Upper lobe of left lung (tissue), 6 donors: Measurements from ENCODE around the gene NYAP2. TPM values are rescaled to one million over a fixed set of nuclear protein-coding genes. Genes with fewer than 3 reads are reported as not detected.

ENCODE experiments used
- ATAC-seq, 2 donors: fragments of 200-7000 bp; cut with Tn5 transposase; one replicate each; pipeline ENCODE4 v1.9.1; 2022; ENCODE audit warnings: mild to moderate bottlenecking in 2 of 2, moderate library complexity in 2 of 2; ENCODE audit not compliant: low FRiP score in 2 of 2
- DNase-seq, 2 donors: peaks; one replicate each; pipeline ENCODE4 v3.0.0-alpha.2; 2019 to 2020
- H3K27ac ChIP-seq, 4 donors: fragments of 200-600 bp; sonication (generic); one replicate each; pipeline ENCODE4 v1.5.1; 2016 to 2019
- H3K27me3 ChIP-seq, 4 donors: fragments of 200-600 bp; sonication (generic); one replicate each; pipeline ENCODE4 v1.5.1; 2017 to 2019
- H3K36me3 ChIP-seq, 4 donors: fragments of 200-600 bp; sonication (generic); one replicate each; pipeline ENCODE4 v1.5.1; 2016 to 2019
- H3K4me1 ChIP-seq, 4 donors: fragments of 200-600 bp; sonication (generic); one replicate each; pipeline ENCODE4 v1.5.1; 2018 to 2019
- H3K4me3 ChIP-seq, 4 donors: fragments of 200-600 bp; sonication (generic); one replicate each; pipeline ENCODE4 v1.5.1; 2017 to 2019; ENCODE audit warnings: mild to moderate bottlenecking in 2 of 4, moderate library complexity in 1 of 4
- H3K9me3 ChIP-seq, 4 donors: fragments of 200-600 bp; sonication (generic); one replicate each; pipeline ENCODE4 v1.5.1; 2018 to 2019
- EP300 ChIP-seq, 4 donors: sonication (generic); formaldehyde crosslinking; IDR thresholded peaks; one replicate each; pipeline ENCODE4 v1.5.1; 2017; ENCODE audit warnings: antibody characterized with exemption in 4 of 4, control low read depth in 2 of 4
- POLR2A ChIP-seq, 4 donors: fragments of 450-650 bp; IDR thresholded peaks; one replicate each; pipeline ENCODE4 v1.5.1; 2016 to 2017; ENCODE audit warnings: antibody characterized with exemption in 4 of 4, mild to moderate bottlenecking in 2 of 4
- POLR2AphosphoS5 ChIP-seq, 2 donors: sonication (generic); formaldehyde crosslinking; IDR thresholded peaks; one replicate each; pipeline ENCODE4 v1.5.1; 2017; ENCODE audit warnings: antibody characterized with exemption in 2 of 2
- WGBS, 2 donors: methylation state at CpG; one replicate each; pipeline ENCODE4 v1.1.5; 2017 to 2018; 5-methylcytosine and 5-hydroxymethylcytosine counted together
- total RNA-seq, 6 donors: library from RNA; depleted of rRNA in 4 of 6; stranded (reverse); fragments of >200 nt in 4 of 6; gene quantifications; one replicate each; pipeline versions ENCODE4 v1.1.0 to v1.2.1, GENCODE V29; 2016 to 2021
- TF ChIP-seq, protein P1 (sequence below), 6 experiments: fragments of 450-650 bp in 4 of 6; fragments of 200-600 bp in 2 of 6; sonication (generic) in 2 of 6; IDR thresholded peaks; one replicate each; pipeline ENCODE4 v1.5.1; 2016 to 2019; ENCODE audit warnings: antibody characterized with exemption in 6 of 6
- donor health status: DM: no; HTN: no; CAD: no; lungs with moderate emphysema.
- donor health status: DM: no; HTN: yes; CAD: no; lungs with severe emphysema.

Gene NYAP2
- total RNA-seq, 6 donors from 2014 or later: 0.15 to 3.1 (median 1.7) TPM

DNA sequence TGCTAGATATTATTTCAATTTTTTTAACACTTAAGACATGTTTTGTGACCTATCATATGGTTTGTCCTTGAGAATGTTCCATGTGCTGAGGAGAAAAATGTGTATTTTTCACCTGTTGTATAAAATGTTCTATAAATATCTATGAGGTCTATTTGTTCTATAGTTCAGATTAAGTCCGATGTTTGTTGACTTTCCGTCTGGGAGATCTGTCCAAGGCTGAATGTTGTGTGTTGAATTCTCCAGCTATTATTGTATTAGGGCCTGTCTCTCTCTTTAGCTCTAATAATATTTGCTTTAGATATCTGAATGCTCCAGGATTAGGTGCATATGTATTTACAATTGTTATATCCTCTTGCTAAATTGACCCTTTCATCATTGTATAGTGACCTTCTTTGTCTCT, 144.1 kb downstream of the NYAP2 start:
- H3K4me1 ChIP-seq: no peaks in the 10 kb centered on the region
- H3K27me3 ChIP-seq: no peaks in the 10 kb centered on the region
- TF ChIP-seq EP300 (IDR thresholded peaks at IDR 0.05) (no peak), POLR2AphosphoS5 (IDR thresholded peaks at IDR 0.05) (no peak)
- H3K9me3 ChIP-seq: no peaks in the 10 kb centered on the region
- H3K4me3 ChIP-seq: no peak overlapping the region
- no peak overlapping the region for H3K27ac ChIP-seq
- ATAC-seq: no peak
- no peak for DNase-seq
- H3K36me3 ChIP-seq: no peaks in the 10 kb centered on the region
- 75 to 80% methylated on average over 2 of the region's 2 CpGs for WGBS, 2 donors

DNA sequence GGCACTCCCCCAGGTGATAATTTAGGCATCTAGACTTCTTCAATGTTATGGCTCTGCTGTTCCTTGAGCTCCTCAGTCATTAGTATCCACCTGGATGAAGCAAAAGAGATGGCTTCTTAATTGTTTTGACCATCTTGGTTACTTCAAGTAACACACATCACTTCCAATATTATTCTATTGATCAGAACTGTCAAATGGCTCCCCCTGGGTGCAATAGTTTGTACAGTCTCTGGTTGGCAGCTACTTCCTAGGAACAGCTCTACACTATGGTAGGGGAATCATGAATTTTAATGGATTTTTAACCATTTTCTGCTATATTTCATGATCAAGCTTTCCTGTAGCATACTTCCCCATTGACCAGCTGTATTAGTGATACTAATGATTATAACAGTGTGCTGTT, 157.0 kb downstream of the NYAP2 start:
- Histone ChIP-seq H3K4me1 (no peaks in the 10 kb centered on the region), H3K9me3 (no peaks in the 10 kb centered on the region), H3K4me3 (no peak overlapping the region), H3K27ac (no peak overlapping the region), H3K36me3 (no peaks in the 10 kb centered on the region), H3K27me3 (no peaks in the 10 kb centered on the region)
- ATAC-seq (no peak), DNase-seq (no peak)
- TF ChIP-seq, protein P1, sequence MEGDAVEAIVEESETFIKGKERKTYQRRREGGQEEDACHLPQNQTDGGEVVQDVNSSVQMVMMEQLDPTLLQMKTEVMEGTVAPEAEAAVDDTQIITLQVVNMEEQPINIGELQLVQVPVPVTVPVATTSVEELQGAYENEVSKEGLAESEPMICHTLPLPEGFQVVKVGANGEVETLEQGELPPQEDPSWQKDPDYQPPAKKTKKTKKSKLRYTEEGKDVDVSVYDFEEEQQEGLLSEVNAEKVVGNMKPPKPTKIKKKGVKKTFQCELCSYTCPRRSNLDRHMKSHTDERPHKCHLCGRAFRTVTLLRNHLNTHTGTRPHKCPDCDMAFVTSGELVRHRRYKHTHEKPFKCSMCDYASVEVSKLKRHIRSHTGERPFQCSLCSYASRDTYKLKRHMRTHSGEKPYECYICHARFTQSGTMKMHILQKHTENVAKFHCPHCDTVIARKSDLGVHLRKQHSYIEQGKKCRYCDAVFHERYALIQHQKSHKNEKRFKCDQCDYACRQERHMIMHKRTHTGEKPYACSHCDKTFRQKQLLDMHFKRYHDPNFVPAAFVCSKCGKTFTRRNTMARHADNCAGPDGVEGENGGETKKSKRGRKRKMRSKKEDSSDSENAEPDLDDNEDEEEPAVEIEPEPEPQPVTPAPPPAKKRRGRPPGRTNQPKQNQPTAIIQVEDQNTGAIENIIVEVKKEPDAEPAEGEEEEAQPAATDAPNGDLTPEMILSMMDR (IDR thresholded peaks at IDR 0.05): no peak
- TF ChIP-seq EP300 (IDR thresholded peaks at IDR 0.05) (no peak), POLR2A (IDR thresholded peaks at IDR 0.05) (no peak), POLR2AphosphoS5 (IDR thresholded peaks at IDR 0.05) (no peak)

DNA sequence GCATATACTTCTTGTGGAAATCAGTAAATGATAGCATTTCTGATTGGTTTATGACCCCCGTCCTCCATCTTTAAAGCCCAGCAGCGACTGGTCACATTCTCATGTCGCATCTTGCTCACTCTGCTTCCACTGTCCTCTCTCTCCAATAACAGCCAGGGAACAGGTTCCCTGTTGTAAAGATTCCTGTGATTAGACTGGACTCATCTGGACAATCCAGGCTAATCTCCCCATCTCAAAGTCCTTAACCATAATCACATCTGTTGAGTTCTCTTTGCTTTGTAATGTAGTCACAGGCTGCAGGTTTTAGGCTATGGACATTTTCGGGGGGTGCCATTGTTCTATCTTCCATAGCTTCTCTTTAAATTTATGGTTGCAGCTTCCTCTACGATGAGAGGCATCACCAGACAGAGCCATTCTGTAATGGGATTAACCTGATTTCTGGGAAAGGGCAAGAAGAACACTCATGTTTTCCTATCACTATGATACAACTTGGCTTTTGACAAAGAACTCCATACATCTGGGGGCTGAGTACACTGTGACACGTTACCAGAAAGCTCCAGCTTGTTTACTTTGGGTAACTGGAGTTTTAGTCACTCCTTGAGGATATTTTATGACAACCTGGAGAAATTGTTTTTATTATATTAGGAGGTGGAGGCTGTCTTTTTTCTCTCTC, 159.0 kb downstream of the NYAP2 start:
- H3K27ac ChIP-seq: no peak overlapping the region
- H3K9me3 ChIP-seq: no peaks in the 10 kb centered on the region
- no peak for TF ChIP-seq POLR2AphosphoS5 (IDR thresholded peaks at IDR 0.05)
- TF ChIP-seq POLR2A (IDR thresholded peaks at IDR 0.05): no peak
- TF ChIP-seq EP300 (IDR thresholded peaks at IDR 0.05): no peak
- TF ChIP-seq, protein P1 (IDR thresholded peaks at IDR 0.05): no peak
- H3K27me3 ChIP-seq: no peaks in the 10 kb centered on the region
- no peaks in the 10 kb centered on the region for H3K36me3 ChIP-seq
- H3K4me3 ChIP-seq: no peak overlapping the region
- ATAC-seq: no peak
- H3K4me1 ChIP-seq: no peaks in the 10 kb centered on the region
- WGBS, 2 donors: 71 to 72% methylated on average over 6 of the region's 6 CpGs
- no peak for DNase-seq

DNA sequence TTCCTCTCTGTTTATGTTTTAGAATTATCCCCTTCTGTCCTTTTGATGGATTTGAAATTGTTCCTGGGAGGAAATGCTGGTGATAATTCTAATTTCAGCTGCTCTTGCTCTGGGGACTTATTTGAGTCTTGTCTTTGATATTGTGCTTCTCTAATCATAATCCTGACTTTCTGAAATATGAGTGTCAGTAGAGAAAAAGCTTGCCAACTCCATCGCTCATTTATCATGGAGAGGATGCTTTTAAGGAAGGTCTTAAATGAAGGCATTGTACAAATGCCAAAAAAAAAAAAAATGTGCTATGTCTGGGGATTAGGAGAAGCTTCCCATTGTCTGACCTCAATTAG, 159.5 kb downstream of the NYAP2 start:
- Histone ChIP-seq H3K4me1 (no peaks in the 10 kb centered on the region), H3K9me3 (no peaks in the 10 kb centered on the region), H3K4me3 (no peak overlapping the region), H3K36me3 (no peaks in the 10 kb centered on the region), H3K27ac (no peak overlapping the region), H3K27me3 (no peaks in the 10 kb centered on the region)
- ATAC-seq: no peak
- no peak for DNase-seq
- 43 to 63% methylated on average over 1 of the region's 1 CpG for WGBS, 2 donors
- TF ChIP-seq, protein P1 (IDR thresholded peaks at IDR 0.05): no peak
- TF ChIP-seq EP300 (IDR thresholded peaks at IDR 0.05) (no peak), POLR2A (IDR thresholded peaks at IDR 0.05) (no peak), POLR2AphosphoS5 (IDR thresholded peaks at IDR 0.05) (no peak)

DNA sequence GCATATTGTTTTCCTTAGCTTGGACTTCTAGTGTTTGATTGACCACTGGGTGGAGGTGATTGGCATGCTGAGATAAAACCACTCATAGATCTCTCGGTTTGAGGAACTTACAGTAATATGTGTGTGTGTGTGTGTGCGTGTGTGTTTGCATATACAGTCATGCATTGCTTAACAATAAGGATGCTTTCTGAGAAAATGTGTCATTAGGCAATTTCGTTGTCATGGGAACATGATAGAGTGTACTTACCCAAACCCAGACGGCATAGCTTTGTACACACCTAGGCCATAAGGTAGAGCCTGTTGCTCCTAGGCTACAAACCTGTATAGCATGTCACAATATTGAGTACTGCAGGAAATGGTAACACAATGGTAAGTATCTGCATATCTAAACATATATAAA, 167.3 kb downstream of the NYAP2 start:
- WGBS, 2 donors: 44 to 63% methylated on average over 4 of the region's 4 CpGs
- H3K4me1 ChIP-seq: no peaks in the 10 kb centered on the region
- no peaks in the 10 kb centered on the region for H3K36me3 ChIP-seq
- no peaks in the 10 kb centered on the region for H3K9me3 ChIP-seq
- H3K27me3 ChIP-seq: no peaks in the 10 kb centered on the region
- TF ChIP-seq EP300 (IDR thresholded peaks at IDR 0.05): no peak
- peak in 1 of 2 donors; percentile 68 for TF ChIP-seq POLR2AphosphoS5 (IDR thresholded peaks at IDR 0.05)
- ATAC-seq (peak; percentile 58 to 81), DNase-seq (peak in 1 of 2 donors; percentile 22)
- no peak overlapping the region for H3K27ac ChIP-seq
- H3K4me3 ChIP-seq: no peak overlapping the region

DNA sequence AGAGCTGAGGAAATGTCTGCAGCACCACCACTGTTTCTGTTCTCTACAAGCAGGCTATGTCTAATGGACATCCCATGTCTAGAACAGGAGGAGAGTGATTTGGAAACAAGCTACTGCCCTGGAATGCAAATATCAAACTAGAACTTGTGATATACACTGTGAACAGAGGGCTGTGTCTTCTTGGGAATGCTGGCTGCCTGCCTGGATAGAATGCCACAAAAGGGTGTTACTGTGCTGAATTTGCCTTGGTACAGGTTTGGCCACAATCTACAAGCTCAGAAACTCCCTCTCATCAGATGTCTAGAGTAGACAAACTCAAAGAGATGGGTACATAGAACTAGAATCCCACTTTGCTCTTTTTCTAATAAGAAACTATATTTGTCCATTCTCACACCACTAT, 170.5 kb downstream of the NYAP2 start:
- DNase-seq (no peak), ATAC-seq (no peak)
- no peaks in the 10 kb centered on the region for H3K27me3 ChIP-seq

More for the DNA sequence above, 170.5 kb downstream of the NYAP2 start:
- Histone ChIP-seq H3K27ac (no peak overlapping the region), H3K36me3 (no peaks in the 10 kb centered on the region), H3K4me1 (no peaks in the 10 kb centered on the region), H3K4me3 (no peak overlapping the region), H3K9me3 (no peaks in the 10 kb centered on the region)
- no peak for TF ChIP-seq EP300 (IDR thresholded peaks at IDR 0.05)
- TF ChIP-seq, protein P1 (IDR thresholded peaks at IDR 0.05): no peak
- TF ChIP-seq POLR2A (IDR thresholded peaks at IDR 0.05): no peak
- TF ChIP-seq POLR2AphosphoS5 (IDR thresholded peaks at IDR 0.05): no peak
